ENCODE results near the gene TMEM123.
"Not testable (repeated sequence)": the region's sequence is repeated elsewhere in the genome, so short reads cannot be mapped to it uniquely, and the experiment has no call there.

TMEM123 gene

GRCh38 chr11:102447941-102448868 lies 4.4 kb downstream of the TMEM123 start:
- DNase-seq: no peak

- no peak for DNase-seq
Observed at GRCh38 chr11:102447193-102447592, 5.4 kb downstream of the TMEM123 start.

GRCh38 chr11:102446606-102447005 lies 6.0 kb downstream of the TMEM123 start:
- no peak for DNase-seq

- not testable (repeated sequence) for DNase-seq
Observed at GRCh38 chr11:102444693-102445092, 7.9 kb downstream of the TMEM123 start.

- DNase-seq: not testable (repeated sequence)
Observed at GRCh38 chr11:102444142-102444541, 8.4 kb downstream of the TMEM123 start.

- DNase-seq: not testable (repeated sequence)
Observed at GRCh38 chr11:102439063-102439363, 13.6 kb downstream of the TMEM123 start.

GRCh38 chr11:102438311-102439062 lies 14.1 kb downstream of the TMEM123 start:
- no peak for DNase-seq

GRCh38 chr11:102437727-102438126 lies 14.8 kb downstream of the TMEM123 start:
- DNase-seq: no peak

GRCh38 chr11:102436976-102437375 lies 15.6 kb downstream of the TMEM123 start:
- DNase-seq: no peak

GRCh38 chr11:102436561-102436960 lies 16.0 kb downstream of the TMEM123 start:
- no peak for DNase-seq

GRCh38 chr11:102435688-102436087 lies 16.9 kb downstream of the TMEM123 start:
- no peak for DNase-seq

GRCh38 chr11:102433571-102433970 lies 19.0 kb downstream of the TMEM123 start:
- DNase-seq: not testable (repeated sequence)

GRCh38 chr11:102432560-102432959 lies 20.0 kb downstream of the TMEM123 start:
- not testable (repeated sequence) for DNase-seq

GRCh38 chr11:102431404-102431803 lies 21.2 kb downstream of the TMEM123 start:
- DNase-seq: no peak

- no peak for DNase-seq
Observed at GRCh38 chr11:102430158-102430836, 22.3 kb downstream of the TMEM123 start.

- no peak for DNase-seq
Observed at GRCh38 chr11:102429691-102430090, 22.9 kb downstream of the TMEM123 start.

- no peak for DNase-seq
Observed at GRCh38 chr11:102429226-102429625, 23.3 kb downstream of the TMEM123 start.

GRCh38 chr11:102428696-102429095 lies 23.9 kb downstream of the TMEM123 start:
- no peak for DNase-seq

- no peak for DNase-seq
Observed at GRCh38 chr11:102427068-102427467, 25.5 kb downstream of the TMEM123 start.

- no peak for DNase-seq
Observed at GRCh38 chr11:102426570-102426969, 26.0 kb downstream of the TMEM123 start.

- DNase-seq: no peak
Observed at GRCh38 chr11:102426000-102426399, 26.6 kb downstream of the TMEM123 start.

GRCh38 chr11:102423936-102424335 lies 28.6 kb downstream of the TMEM123 start:
- no peak for DNase-seq

All from activated CD4-positive, alpha-beta T cell treated with anti-CD3 and anti-CD28 coated beads for 4 hours (primary cell).